HG03442 (cell line): ENCODE data around the gene PEAK1.

Source experiments
- ATAC-seq: cut with Tn5 transposase; IDR thresholded peaks from one replicate; pipeline ENCODE4 v1.9.1; 2021; ENCODE audit warnings: mild to moderate bottlenecking, moderate library complexity; ENCODE audit not compliant: unreplicated experiment

PEAK1 gene

GRCh38 chr15:77143616-77144015 lies 276.3 kb downstream of the PEAK1 start:
- no peak for ATAC-seq

GRCh38 chr15:77143191-77143590 lies 276.7 kb downstream of the PEAK1 start:
- no peak for ATAC-seq

GRCh38 chr15:77140220-77140619 lies 279.7 kb downstream of the PEAK1 start:
- ATAC-seq = no peak

- no peak for ATAC-seq
Observed at GRCh38 chr15:77139312-77139711, 280.6 kb downstream of the PEAK1 start.

GRCh38 chr15:77138167-77138522 lies 281.8 kb downstream of the PEAK1 start:
- ATAC-seq = no peak

GRCh38 chr15:77135181-77135580 lies 284.7 kb downstream of the PEAK1 start:
- ATAC-seq = no peak

GRCh38 chr15:77130315-77130930 lies 289.5 kb downstream of the PEAK1 start:
- ATAC-seq = no peak

GRCh38 chr15:77127626-77128025 lies 292.3 kb downstream of the PEAK1 start:
- ATAC-seq = no peak

- ATAC-seq = no peak
Observed at GRCh38 chr15:77126529-77127326, 293.2 kb downstream of the PEAK1 start.

GRCh38 chr15:77123854-77124253 lies 296.1 kb downstream of the PEAK1 start:
- ATAC-seq = no peak

- ATAC-seq = no peak
Observed at GRCh38 chr15:77122576-77122975, 297.3 kb downstream of the PEAK1 start.

GRCh38 chr15:77121599-77121998 lies 298.3 kb downstream of the PEAK1 start:
- no peak for ATAC-seq

- ATAC-seq = no peak
Observed at GRCh38 chr15:77120576-77120975, 299.3 kb downstream of the PEAK1 start.

GRCh38 chr15:77119446-77119845 lies 300.5 kb downstream of the PEAK1 start:
- ATAC-seq = no peak

GRCh38 chr15:77118882-77119321 lies 301.0 kb downstream of the PEAK1 start:
- no peak for ATAC-seq

GRCh38 chr15:77115179-77115578 lies 304.7 kb downstream of the PEAK1 start:
- no peak for ATAC-seq

- no peak for ATAC-seq
Observed at GRCh38 chr15:77112838-77113504, 306.9 kb downstream of the PEAK1 start.

- ATAC-seq = no peak
Observed at GRCh38 chr15:77111789-77112188, 308.1 kb downstream of the PEAK1 start.

- no peak for ATAC-seq
Observed at GRCh38 chr15:77107531-77108355, 312.2 kb downstream of the PEAK1 start.

- ATAC-seq = no peak
Observed at GRCh38 chr15:77107068-77107467, 312.8 kb downstream of the PEAK1 start.

GRCh38 chr15:77104155-77104554 lies 315.7 kb downstream of the PEAK1 start:
- no peak for ATAC-seq
